GM18526 (cell line): ENCODE results near the gene CCNI.

Experiments used
- POLR2A ChIP-seq: IDR thresholded peaks from 3 replicates; pipeline ENCODE4 v1.6.1; 2011; ENCODE audit not compliant: insufficient read length; ENCODE audit errors: extremely low read depth

Gene CCNI

DNA sequence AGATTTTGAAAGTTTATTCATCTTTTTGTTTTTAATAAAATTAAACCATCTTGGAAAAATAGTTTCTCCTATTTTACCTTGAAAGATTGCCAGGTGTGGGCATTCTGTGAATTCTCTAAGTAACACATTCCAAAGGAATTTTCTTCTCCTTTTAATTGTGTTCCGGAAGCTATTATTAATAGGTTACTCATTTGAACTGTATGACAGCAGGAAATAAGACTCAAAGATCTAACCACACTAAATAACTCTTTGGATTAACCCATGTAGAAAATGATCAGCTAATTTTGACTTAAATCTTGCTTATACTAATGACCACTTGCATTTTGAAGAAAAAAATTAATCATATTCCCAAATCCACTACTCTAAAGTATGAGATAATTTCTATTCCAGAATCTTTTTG lies 17.6 kb upstream of the CCNI start:
- no peak for TF ChIP-seq POLR2A

DNA sequence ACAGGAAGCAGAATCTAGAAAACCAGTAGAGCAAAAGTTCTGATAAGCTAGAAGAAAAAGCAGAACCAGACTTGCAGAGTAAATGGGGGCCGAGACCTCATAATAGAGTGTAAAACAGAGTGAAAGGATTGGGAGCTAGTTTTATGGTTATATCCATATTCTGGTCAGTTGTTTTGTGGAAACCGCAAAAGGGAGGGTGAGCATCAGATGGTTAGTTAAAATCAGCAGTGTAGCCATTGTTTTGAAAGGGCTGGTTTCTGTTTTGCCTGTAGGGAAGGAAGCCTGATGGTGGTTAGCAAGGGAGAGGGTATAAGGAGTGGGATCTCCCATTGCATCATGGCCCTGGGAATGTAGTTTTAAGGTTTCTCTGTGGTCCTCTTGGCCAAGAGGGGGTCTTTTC lies 17.2 kb upstream of the CCNI start:
- no peak for TF ChIP-seq POLR2A

DNA sequence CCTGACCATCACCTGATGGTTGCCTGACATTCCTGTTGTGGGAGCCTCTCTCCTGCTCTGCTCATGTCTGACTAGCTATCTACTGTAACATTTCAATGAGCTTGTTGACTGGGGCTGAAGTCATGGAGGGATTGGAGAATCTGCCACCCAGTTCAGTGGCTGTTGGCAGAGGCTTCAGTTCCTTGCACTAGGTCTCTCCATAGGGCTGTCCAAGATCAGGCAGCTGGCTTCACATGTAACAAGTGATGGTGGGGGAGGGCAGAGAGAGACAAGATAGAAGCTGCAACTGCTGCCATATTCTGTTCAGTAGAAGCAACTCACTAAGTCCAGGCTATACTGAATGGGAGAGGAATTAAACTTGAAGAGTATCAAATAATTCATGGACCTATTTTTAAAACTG lies 14.1 kb upstream of the CCNI start:
- no peak for TF ChIP-seq POLR2A

GRCh38 chr4:77084019-77084639 lies 8.3 kb upstream of the CCNI start:
- no peak for TF ChIP-seq POLR2A

GRCh38 chr4:77082886-77083608 lies 7.3 kb upstream of the CCNI start:
- TF ChIP-seq POLR2A: no peak

DNA sequence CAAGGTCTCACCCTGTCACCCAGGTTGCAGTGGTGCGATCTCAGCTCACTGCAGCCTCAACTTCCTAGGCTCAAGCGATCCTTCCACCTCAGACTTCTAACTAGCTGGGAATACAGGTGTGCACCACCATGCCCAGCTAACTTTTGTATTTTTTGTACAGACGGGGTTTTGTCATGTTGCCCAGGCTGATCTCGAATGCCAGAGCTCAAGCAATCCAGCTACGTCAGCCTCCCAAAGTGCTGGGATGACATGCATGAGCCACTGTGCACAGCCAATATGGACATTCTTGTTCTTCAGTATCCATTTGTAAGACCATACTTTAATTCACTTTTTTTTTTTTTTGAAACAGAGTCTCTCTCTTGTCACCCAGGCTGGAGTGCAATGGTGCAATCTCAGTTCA lies 3.5 kb upstream of the CCNI start:
- no peak for TF ChIP-seq POLR2A

GRCh38 chr4:77078401-77078800 lies 2.6 kb upstream of the CCNI start:
- no peak for TF ChIP-seq POLR2A

- no peak for TF ChIP-seq POLR2A
Measured at GRCh38 chr4:77076889-77077635, 1.3 kb upstream of the CCNI start.

DNA sequence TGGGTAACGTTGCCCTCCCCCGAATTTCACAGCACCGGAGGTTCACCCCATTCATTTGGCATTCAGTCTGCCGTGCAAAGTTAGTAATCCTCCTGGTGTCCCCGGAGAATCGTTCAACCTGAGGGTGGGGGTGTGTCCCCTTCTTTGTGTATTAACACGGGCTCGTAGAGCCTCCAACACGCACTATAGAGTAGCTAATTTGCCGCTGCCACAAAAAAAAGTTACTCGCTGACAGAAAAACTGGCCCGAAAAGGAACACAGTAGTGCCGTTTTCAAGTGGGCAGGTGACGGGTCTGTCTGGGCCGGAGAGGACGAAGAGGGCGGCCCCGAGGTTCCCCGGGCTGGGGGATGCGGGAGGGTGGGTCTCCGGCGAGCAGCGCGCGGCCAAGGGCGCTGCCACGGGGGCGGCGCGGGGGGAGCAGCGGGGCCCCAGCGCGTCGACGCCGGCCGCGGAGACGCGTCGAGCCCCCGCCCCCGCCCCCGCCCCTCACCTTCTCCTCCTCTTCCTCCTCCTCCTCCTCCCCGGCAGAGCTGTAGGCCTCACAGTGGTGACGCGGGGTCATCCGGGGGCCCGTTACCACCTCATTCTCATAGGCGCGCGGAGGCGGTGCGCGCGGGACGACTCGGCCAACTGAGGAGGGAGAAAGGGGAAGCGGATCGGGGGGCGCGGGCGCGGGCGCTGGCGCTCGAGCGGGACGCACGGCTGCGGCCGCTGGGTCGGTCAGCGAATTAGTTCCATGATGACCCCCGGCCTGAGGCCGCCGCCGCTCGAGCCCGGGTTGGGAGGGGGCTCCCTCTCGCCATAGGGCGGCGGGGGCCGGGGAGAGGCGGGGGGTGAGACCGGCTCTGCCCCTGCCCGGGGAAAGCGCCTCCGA lies 571 bp downstream of the CCNI start:
- no peak for TF ChIP-seq POLR2A

- TF ChIP-seq POLR2A: no peak
Measured at GRCh38 chr4:77074381-77074831, 1.4 kb downstream of the CCNI start.

DNA sequence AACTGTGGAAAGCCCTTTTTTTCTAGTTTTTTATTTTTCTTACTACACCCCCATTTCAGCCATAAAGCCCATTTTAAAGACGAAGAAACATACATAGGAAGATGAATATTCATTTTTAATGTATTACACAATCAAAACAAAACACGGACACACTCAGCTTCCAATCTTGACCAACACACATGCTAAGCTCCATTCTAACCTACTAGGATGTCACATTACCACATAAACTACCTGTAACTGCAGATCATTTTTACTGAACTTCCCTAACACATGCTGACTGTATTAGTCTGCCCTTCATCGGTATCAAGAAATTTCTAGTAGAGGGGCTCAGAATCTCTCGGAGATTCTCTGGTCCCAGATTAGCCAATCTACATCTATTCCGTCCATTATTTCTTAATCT lies 1.8 kb downstream of the CCNI start:
- no peak for TF ChIP-seq POLR2A

DNA sequence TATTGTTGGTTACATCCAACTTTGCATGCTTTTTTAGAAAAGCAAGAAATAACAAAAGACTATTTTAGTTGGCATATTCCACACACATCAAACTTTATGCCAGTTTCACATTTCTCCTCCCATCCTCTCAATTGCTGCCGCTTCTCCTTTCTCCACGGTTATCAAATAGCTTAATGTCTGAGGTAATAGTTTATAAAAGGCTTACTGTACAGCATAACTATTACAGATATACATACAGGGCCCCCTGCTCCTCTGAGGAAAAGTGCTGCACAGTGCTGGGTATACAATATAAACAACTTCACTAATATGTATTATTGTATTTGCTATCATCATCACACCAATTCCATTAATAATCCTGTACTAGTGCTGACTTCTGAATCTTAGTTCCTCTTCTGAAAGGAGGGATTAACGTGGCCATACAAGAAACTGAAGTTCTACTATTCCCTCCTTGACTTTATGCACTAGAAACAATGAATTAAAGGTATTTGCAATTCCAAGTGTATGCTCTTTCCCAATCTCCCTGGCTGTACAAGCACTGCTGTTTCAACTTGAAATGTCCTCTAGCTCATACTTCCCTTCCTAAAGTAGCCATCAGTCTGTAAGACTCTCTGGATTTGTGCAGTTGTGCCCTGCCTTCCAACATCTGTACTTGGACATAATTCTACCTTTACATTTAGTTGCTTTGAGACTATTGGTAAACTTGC lies 2.5 kb downstream of the CCNI start:
- no peak for TF ChIP-seq POLR2A

DNA sequence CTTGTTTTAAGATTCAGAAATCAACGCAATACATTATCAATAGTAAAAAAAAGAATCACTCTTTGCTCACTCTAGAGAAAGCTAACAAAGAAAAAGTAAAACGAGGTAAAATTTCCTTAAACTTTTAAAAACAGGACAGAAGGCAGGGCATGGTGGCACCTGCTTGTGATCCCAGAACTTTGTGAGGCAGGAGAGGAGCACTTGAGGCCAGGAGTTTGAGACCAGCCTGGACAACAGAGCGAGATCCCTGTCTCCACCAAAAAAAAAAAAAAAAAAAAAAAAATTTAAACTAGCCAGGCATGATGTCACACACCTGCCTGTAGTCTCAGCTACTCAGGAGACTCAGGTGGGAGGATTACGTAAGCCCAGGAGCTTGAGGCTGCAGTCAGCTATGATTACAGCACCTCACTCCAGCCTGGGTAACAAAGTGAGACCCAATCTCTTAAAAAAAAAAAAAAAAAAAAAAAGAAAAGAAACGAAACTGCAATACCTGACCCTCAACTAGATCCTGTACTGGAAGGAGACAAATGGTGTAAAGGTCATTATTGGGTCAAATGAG lies 3.5 kb downstream of the CCNI start:
- TF ChIP-seq POLR2A: no peak

DNA sequence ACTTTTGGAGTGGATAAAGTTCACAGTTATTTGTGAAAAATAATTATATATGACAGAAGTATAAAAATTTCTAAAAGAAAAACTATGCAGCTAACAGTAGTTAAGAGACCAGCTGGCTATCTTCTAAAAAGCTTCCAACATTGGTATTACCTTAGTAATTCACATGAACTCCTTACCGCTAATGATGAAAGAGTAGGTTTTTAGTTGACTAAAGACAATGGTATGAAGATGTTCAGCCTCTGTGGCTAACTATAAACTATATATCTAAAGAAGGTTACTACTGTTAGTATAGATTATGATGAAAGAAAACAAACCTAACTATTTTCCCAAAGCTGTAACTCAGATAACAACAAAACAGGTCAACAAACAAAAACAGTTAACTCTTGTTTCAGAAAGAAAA lies 10.4 kb downstream of the CCNI start:
- TF ChIP-seq POLR2A: no peak
